Measurements from ENCODE around the gene LRMDA. TPM values are rescaled to one million over a fixed set of nuclear protein-coding genes. Genes with fewer than 3 reads are reported as not detected.

Gene LRMDA
- total RNA-seq, 1 experiment from 2014 or later = 4.8 TPM

GRCh38 chr10:75476569-75476968 is 45.1 kb downstream of the LRMDA start:
- H3K79me2 ChIP-seq (ENCODE audit: insufficient read depth, low read length) = no peaks in the 10 kb centered on the region
- ChIA-PET CTCF (no interaction called here), POLR2A (no interaction called here), RAD21 (ENCODE audit: low non-redundant PET in 1 of 2, low total read pairs in 2 of 2, uncharacterized antibody in 2 of 2, unreplicated experiment in 2 of 2) (no interaction called here)
- no peaks in the 10 kb centered on the region for H3K9me3 ChIP-seq (ENCODE audit: control insufficient read depth in 1 of 2, insufficient read depth in 1 of 2, low read depth in 1 of 2, low read length in 2 of 2)
- no peak overlapping the region for H3K4me2 ChIP-seq (ENCODE audit: low read length)
- ATAC-seq (no peak), DNase-seq (ENCODE audit: low read depth, low spot score) (no peak)
- no peak for TF ChIP-seq CTCF (IDR thresholded peaks at IDR 0.05 in 2 of 3, conservative IDR thresholded peaks at IDR 0.05 in 1 of 3; ENCODE audit: borderline replicate concordance in 1 of 3, insufficient read depth in 1 of 3, low read depth in 2 of 3, low read length in 2 of 3)
- TF ChIP-seq, protein P1, sequence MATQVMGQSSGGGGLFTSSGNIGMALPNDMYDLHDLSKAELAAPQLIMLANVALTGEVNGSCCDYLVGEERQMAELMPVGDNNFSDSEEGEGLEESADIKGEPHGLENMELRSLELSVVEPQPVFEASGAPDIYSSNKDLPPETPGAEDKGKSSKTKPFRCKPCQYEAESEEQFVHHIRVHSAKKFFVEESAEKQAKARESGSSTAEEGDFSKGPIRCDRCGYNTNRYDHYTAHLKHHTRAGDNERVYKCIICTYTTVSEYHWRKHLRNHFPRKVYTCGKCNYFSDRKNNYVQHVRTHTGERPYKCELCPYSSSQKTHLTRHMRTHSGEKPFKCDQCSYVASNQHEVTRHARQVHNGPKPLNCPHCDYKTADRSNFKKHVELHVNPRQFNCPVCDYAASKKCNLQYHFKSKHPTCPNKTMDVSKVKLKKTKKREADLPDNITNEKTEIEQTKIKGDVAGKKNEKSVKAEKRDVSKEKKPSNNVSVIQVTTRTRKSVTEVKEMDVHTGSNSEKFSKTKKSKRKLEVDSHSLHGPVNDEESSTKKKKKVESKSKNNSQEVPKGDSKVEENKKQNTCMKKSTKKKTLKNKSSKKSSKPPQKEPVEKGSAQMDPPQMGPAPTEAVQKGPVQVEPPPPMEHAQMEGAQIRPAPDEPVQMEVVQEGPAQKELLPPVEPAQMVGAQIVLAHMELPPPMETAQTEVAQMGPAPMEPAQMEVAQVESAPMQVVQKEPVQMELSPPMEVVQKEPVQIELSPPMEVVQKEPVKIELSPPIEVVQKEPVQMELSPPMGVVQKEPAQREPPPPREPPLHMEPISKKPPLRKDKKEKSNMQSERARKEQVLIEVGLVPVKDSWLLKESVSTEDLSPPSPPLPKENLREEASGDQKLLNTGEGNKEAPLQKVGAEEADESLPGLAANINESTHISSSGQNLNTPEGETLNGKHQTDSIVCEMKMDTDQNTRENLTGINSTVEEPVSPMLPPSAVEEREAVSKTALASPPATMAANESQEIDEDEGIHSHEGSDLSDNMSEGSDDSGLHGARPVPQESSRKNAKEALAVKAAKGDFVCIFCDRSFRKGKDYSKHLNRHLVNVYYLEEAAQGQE (IDR thresholded peaks at IDR 0.05; ENCODE audit: low read depth) = no peak
- H4K20me1 ChIP-seq (ENCODE audit: insufficient read depth) = no peaks in the 10 kb centered on the region
- no peak overlapping the region for H3K27ac ChIP-seq (ENCODE audit: low read depth, low read length)
- no peak overlapping the region for H3K4me3 ChIP-seq (replicated peaks in 1 of 2; ENCODE audit: low read depth in 1 of 2, low read length in 2 of 2)
- 0 out of 2 replicates have a peak, but pooled peaks cover 3% of the 10 kb centered on the region for H3K9me2 ChIP-seq (ENCODE audit: insufficient read depth)
- no peak overlapping the region for H2AFZ ChIP-seq (ENCODE audit: low read depth, low read length, poor library complexity, severe bottlenecking)
- BruUV-seq (replicated peaks) = no TSS peak
- no peak overlapping the region for H3K9ac ChIP-seq (ENCODE audit: low read length)
- intact Hi-C loops (cut with micrococcal nuclease) = no loop called here
- no peaks in the 10 kb centered on the region for H3K36me3 ChIP-seq (ENCODE audit: control insufficient read depth in 1 of 2, insufficient read depth in 2 of 2, low read length in 2 of 2)
- no peaks in the 10 kb centered on the region for H3K27me3 ChIP-seq (ENCODE audit: insufficient read depth, low read length)
- no peaks in the 10 kb centered on the region for H3K4me1 ChIP-seq (ENCODE audit: control insufficient read depth in 1 of 2, insufficient read depth in 2 of 2, low read length in 2 of 2)

DNA sequence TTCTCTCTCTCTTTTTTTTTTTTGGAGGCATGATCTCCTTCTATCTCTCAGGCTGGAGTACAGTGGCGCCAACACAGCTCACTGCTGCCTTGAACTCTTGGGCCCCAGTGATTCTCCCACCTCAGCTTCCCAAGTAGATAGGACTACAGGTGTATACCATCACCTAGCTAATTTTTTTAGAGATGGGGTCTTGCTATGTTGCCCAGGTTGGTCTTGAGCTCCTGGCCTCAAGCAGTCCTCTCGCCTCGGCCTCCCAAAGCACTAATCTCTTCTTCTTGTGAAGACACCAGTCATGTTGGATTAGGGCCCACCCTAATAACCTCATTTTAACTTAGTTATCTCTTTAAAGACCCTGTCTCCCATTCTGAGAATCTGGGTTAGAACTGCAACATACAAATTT is 45.6 kb downstream of the LRMDA start:
- BruUV-seq (replicated peaks) = no TSS peak
- TF ChIP-seq, protein P2, sequence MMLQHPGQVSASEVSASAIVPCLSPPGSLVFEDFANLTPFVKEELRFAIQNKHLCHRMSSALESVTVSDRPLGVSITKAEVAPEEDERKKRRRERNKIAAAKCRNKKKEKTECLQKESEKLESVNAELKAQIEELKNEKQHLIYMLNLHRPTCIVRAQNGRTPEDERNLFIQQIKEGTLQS (IDR thresholded peaks at IDR 0.05) = no peak
- no peak for TF ChIP-seq YY1 (IDR thresholded peaks at IDR 0.05; ENCODE audit: extremely low read depth, insufficient replicate concordance, low read depth, low read length)
- TF ChIP-seq ZFX (IDR thresholded peaks at IDR 0.05) = no peak
- no peak for TF ChIP-seq CTCF (IDR thresholded peaks at IDR 0.05 in 2 of 3, conservative IDR thresholded peaks at IDR 0.05 in 1 of 3; ENCODE audit: borderline replicate concordance in 1 of 3, insufficient read depth in 1 of 3, low read depth in 2 of 3, low read length in 2 of 3)
- no peak for TF ChIP-seq ZBTB33 (IDR thresholded peaks at IDR 0.05; ENCODE audit: extremely low read depth, insufficient replicate concordance, low read length)
- no peak for TF ChIP-seq JUND (IDR thresholded peaks at IDR 0.05)
- TF ChIP-seq EGR1 (IDR thresholded peaks at IDR 0.05; ENCODE audit: low read depth) = no peak

More for the DNA sequence above, 45.6 kb downstream of the LRMDA start:
- Histone ChIP-seq H2AFZ (ENCODE audit: low read depth, low read length, poor library complexity, severe bottlenecking) (no peak overlapping the region), H3K27me3 (ENCODE audit: insufficient read depth, low read length) (no peaks in the 10 kb centered on the region), H3K9ac (ENCODE audit: low read length) (no peak overlapping the region), H3K79me2 (ENCODE audit: insufficient read depth, low read length) (no peaks in the 10 kb centered on the region), H3K9me2 (ENCODE audit: insufficient read depth) (0 out of 2 replicates have a peak, but pooled peaks cover 3% of the 10 kb centered on the region), H3K27ac (ENCODE audit: low read depth, low read length) (no peak overlapping the region), H3K4me1 (ENCODE audit: control insufficient read depth in 1 of 2, insufficient read depth in 2 of 2, low read length in 2 of 2) (no peaks in the 10 kb centered on the region), H3K4me3 (replicated peaks in 1 of 2; ENCODE audit: low read depth in 1 of 2, low read length in 2 of 2) (no peak overlapping the region), H4K20me1 (ENCODE audit: insufficient read depth) (no peaks in the 10 kb centered on the region), H3K36me3 (ENCODE audit: control insufficient read depth in 1 of 2, insufficient read depth in 2 of 2, low read length in 2 of 2) (no peaks in the 10 kb centered on the region), H3K4me2 (ENCODE audit: low read length) (no peak overlapping the region), H3K9me3 (ENCODE audit: control insufficient read depth in 1 of 2, insufficient read depth in 1 of 2, low read depth in 1 of 2, low read length in 2 of 2) (no peaks in the 10 kb centered on the region)
- DNase-seq (ENCODE audit: low read depth, low spot score) (no peak), ATAC-seq (no peak)
- ChIA-PET POLR2A (no interaction called here), RAD21 (ENCODE audit: low non-redundant PET in 1 of 2, low total read pairs in 2 of 2, uncharacterized antibody in 2 of 2, unreplicated experiment in 2 of 2) (no interaction called here), CTCF (no interaction called here)
- intact Hi-C loops (cut with micrococcal nuclease) = no loop called here

Measured in HCT116 (cell line).